SK-N-SH treated with all-trans-retinoic acid at 6 μM for 48 hours (cell line): Measurements from ENCODE around the gene DOK6.

Source experiments
- ATAC-seq: fragments of 200-7000 bp; cut with Tn5 transposase; 3 replicates; pipeline ENCODE4 v1.9.1; 2020; ENCODE audit warnings: mild to moderate bottlenecking, moderate library complexity
- ARNTL ChIP-seq: fragments of 450-650 bp; formaldehyde crosslinking; IDR thresholded peaks from 2 replicates; pipeline ENCODE4 v1.5.0; 2020; ENCODE audit warnings: low read depth, mild to moderate bottlenecking, moderate library complexity, borderline replicate concordance
- BACH2 ChIP-seq: fragments of 250-450 bp; sonication (Bioruptor Pico); IDR thresholded peaks from 2 replicates; pipeline ENCODE4 v1.9.0; 2021; ENCODE audit warnings: mild to moderate bottlenecking, borderline replicate concordance
- CSDC2 ChIP-seq: fragments of 250-450 bp; sonication (Bioruptor Pico); IDR thresholded peaks from 2 replicates; pipeline ENCODE4 v1.5.0; 2020; ENCODE audit warnings: mild to moderate bottlenecking, moderate library complexity
- ESRRG ChIP-seq: fragments of 250-450 bp; sonication (Bioruptor Pico); IDR thresholded peaks from 2 replicates; pipeline ENCODE4 v1.6.1; 2021; ENCODE audit warnings: mild to moderate bottlenecking
- GLIS3 ChIP-seq: fragments of 250-450 bp; sonication (Bioruptor Pico); IDR thresholded peaks from 2 replicates; pipeline ENCODE4 v1.5.0; 2020; ENCODE audit warnings: mild to moderate bottlenecking, moderate library complexity
- ISL1 ChIP-seq: fragments of 250-450 bp; sonication (Bioruptor Pico); IDR thresholded peaks from 2 replicates; pipeline ENCODE4 v2.1.2; 2022; ENCODE audit warnings: mild to moderate bottlenecking, moderate library complexity
- OSR1 ChIP-seq: fragments of 250-450 bp; sonication (Bioruptor Pico); IDR thresholded peaks from 2 replicates; pipeline ENCODE4 v1.8.0; 2022; ENCODE audit warnings: moderate library complexity, mild to moderate bottlenecking, inconsistent platforms
- PPARA ChIP-seq: fragments of 250-450 bp; sonication (Bioruptor Pico); IDR thresholded peaks from 2 replicates; pipeline ENCODE4 v1.5.0; 2020; ENCODE audit warnings: mild to moderate bottlenecking, borderline replicate concordance
- RARB ChIP-seq: fragments of 250-450 bp; sonication (Bioruptor Pico); IDR thresholded peaks from 2 replicates; pipeline ENCODE4 v1.8.0; 2021; ENCODE audit warnings: mild to moderate bottlenecking, moderate library complexity
- SNAI2 ChIP-seq: fragments of 250-450 bp; sonication (Bioruptor Pico); IDR thresholded peaks from 2 replicates; pipeline ENCODE4 v1.5.0; 2020; ENCODE audit warnings: mild to moderate bottlenecking, moderate library complexity
- TCF4 ChIP-seq: fragments of 250-450 bp; sonication (Bioruptor Pico); IDR thresholded peaks from 2 replicates; pipeline ENCODE4 v1.8.0; 2021; ENCODE audit warnings: mild to moderate bottlenecking, moderate library complexity, borderline replicate concordance
- TOX ChIP-seq: fragments of 250-450 bp; sonication (Bioruptor Pico); IDR thresholded peaks from 2 replicates; pipeline ENCODE4 v1.8.0; 2021; ENCODE audit warnings: mild to moderate bottlenecking, moderate library complexity, borderline replicate concordance
- TSHZ2 ChIP-seq: fragments of 250-450 bp; sonication (Bioruptor Pico); IDR thresholded peaks from 2 replicates; pipeline ENCODE4 v1.5.0; 2020; ENCODE audit warnings: mild to moderate bottlenecking, moderate library complexity
- ZC3H10 ChIP-seq: fragments of 250-450 bp; sonication (Bioruptor Pico); IDR thresholded peaks from 2 replicates; pipeline ENCODE4 v1.5.1; 2021; ENCODE audit warnings: mild to moderate bottlenecking, moderate library complexity
- ZFP3 ChIP-seq: fragments of 250-450 bp; sonication (Bioruptor Pico); IDR thresholded peaks from 2 replicates; pipeline ENCODE4 v1.5.0; 2020; ENCODE audit warnings: mild to moderate bottlenecking, moderate library complexity
- ZNF565 ChIP-seq: fragments of 450-650 bp; formaldehyde crosslinking; conservative IDR thresholded peaks from 2 replicates; pipeline ENCODE4 v1.5.0; 2020; ENCODE audit warnings: low read depth, mild to moderate bottlenecking, moderate library complexity
- ZNF70 ChIP-seq: fragments of 450-650 bp; formaldehyde crosslinking; IDR thresholded peaks from 2 replicates; pipeline ENCODE4 v1.5.0; 2020; ENCODE audit warnings: mild to moderate bottlenecking, moderate library complexity
- ZNF8 ChIP-seq: fragments of 450-650 bp; formaldehyde crosslinking; IDR thresholded peaks from 2 replicates; pipeline ENCODE4 v1.5.0; 2020; ENCODE audit warnings: mild to moderate bottlenecking, moderate library complexity
- TF ChIP-seq, protein P1 (sequence below): fragments of 250-450 bp; sonication (Bioruptor Pico); IDR thresholded peaks from 2 replicates; pipeline ENCODE4 v1.5.1; 2020; ENCODE audit warnings: low read depth, mild to moderate bottlenecking, moderate library complexity
- TF ChIP-seq, protein P2 (sequence below): fragments of 250-450 bp; sonication (Bioruptor Pico); IDR thresholded peaks from 2 replicates; pipeline ENCODE4 v1.5.1; 2021; ENCODE audit warnings: mild to moderate bottlenecking, moderate library complexity

Gene DOK6

DNA sequence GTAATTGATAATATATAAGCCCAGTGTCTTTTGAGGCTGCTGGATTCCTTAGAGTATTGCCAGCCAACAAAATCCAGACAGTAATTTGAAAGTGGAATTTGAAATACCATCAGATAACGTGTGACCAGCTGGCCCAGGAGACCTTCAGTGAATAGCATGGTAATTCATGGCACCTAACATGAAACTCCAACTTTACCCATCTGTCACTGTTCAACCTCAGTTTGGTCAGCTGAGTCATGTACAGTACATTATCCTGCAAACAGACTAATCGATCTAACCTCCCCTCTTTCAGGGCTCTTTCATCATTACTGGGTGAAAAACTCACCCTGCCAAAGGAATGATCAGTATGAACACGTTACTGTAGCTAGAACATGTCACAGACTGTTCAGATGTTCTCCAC, 230.6 kb downstream of the DOK6 start:
- no peak for ATAC-seq
- TF ChIP-seq TCF4 (CRISPR knock-in tag) (0 out of 2 replicates have a peak, but pooled peaks have one; percentile 21), ISL1 (CRISPR knock-in tag) (peak; percentile 93), TOX (CRISPR knock-in tag) (no peak), GLIS3 (0 out of 2 replicates have a peak, but pooled peaks have one; percentile 28)

GRCh38 chr18:69635482-69635881, 234.8 kb downstream of the DOK6 start:
- TF ChIP-seq, protein P1, sequence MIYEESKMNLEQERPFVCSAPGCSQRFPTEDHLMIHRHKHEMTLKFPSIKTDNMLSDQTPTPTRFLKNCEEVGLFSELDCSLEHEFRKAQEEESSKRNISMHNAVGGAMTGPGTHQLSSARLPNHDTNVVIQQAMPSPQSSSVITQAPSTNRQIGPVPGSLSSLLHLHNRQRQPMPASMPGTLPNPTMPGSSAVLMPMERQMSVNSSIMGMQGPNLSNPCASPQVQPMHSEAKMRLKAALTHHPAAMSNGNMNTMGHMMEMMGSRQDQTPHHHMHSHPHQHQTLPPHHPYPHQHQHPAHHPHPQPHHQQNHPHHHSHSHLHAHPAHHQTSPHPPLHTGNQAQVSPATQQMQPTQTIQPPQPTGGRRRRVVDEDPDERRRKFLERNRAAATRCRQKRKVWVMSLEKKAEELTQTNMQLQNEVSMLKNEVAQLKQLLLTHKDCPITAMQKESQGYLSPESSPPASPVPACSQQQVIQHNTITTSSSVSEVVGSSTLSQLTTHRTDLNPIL = no peak
- no peak for TF ChIP-seq RARB (CRISPR knock-in tag)
- TF ChIP-seq BACH2 (CRISPR knock-in tag) = no peak
- no peak for TF ChIP-seq ZC3H10 (CRISPR knock-in tag)
- TF ChIP-seq GLIS3 = no peak
- TF ChIP-seq ARNTL = no peak
- no peak for TF ChIP-seq ZNF8
- TF ChIP-seq SNAI2 (CRISPR knock-in tag) = no peak
- ATAC-seq = no peak

- TF ChIP-seq ISL1 (CRISPR knock-in tag) (no peak), GLIS3 (no peak), PPARA (no peak), ZNF565 (CRISPR knock-in tag) (no peak), SNAI2 (CRISPR knock-in tag) (no peak), ESRRG (no peak), ZC3H10 (CRISPR knock-in tag) (no peak), ZFP3 (CRISPR knock-in tag) (no peak), ZNF70 (CRISPR knock-in tag) (no peak), OSR1 (CRISPR knock-in tag) (no peak), TSHZ2 (CRISPR knock-in tag) (no peak), RARB (CRISPR knock-in tag) (no peak), CSDC2 (no peak), TOX (CRISPR knock-in tag) (no peak), BACH2 (CRISPR knock-in tag) (no peak)
- TF ChIP-seq, protein P2, sequence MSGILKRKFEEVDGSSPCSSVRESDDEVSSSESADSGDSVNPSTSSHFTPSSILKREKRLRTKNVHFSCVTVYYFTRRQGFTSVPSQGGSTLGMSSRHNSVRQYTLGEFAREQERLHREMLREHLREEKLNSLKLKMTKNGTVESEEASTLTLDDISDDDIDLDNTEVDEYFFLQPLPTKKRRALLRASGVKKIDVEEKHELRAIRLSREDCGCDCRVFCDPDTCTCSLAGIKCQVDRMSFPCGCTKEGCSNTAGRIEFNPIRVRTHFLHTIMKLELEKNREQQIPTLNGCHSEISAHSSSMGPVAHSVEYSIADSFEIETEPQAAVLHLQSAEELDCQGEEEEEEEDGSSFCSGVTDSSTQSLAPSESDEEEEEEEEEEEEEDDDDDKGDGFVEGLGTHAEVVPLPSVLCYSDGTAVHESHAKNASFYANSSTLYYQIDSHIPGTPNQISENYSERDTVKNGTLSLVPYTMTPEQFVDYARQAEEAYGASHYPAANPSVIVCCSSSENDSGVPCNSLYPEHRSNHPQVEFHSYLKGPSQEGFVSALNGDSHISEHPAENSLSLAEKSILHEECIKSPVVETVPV (CRISPR knock-in tag) = no peak
- TF ChIP-seq, protein P1 = no peak
- ATAC-seq = no peak
Measured at GRCh38 chr18:69636529-69637301, 236.0 kb downstream of the DOK6 start.

- TF ChIP-seq, protein P2 (CRISPR knock-in tag) = no peak
- TF ChIP-seq, protein P1 = no peak
- ATAC-seq = no peak
Measured at GRCh38 chr18:69638056-69638455, 237.4 kb downstream of the DOK6 start.
